Measurements from ENCODE around the gene D2HGDH.
"Not testable (repeated sequence)": the region's sequence is repeated elsewhere in the genome, so short reads cannot be mapped to it uniquely, and the experiment has no call there.

D2HGDH gene

GRCh38 chr2:241755166-241755565 lies 20.7 kb downstream of the D2HGDH start:
- H3K27me3 ChIP-seq (replicated peaks; ENCODE audit: control insufficient read depth, insufficient read depth, low read length): no peaks in the 10 kb centered on the region
- no peak for DNase-seq (ENCODE audit: extremely low read depth, insufficient read length)
- H3K4me3 ChIP-seq (replicated peaks; ENCODE audit: low read depth, low read length): no peak overlapping the region
- H3K36me3 ChIP-seq (ENCODE audit: control insufficient read depth, insufficient read depth, low read length): peaks cover 5% of the 10 kb centered on the region
- no peak for TF ChIP-seq CTCF (IDR thresholded peaks at IDR 0.05; ENCODE audit: insufficient read depth, low read length, poor library complexity, severe bottlenecking)

- TF ChIP-seq CTCF (IDR thresholded peaks at IDR 0.05; ENCODE audit: insufficient read depth, low read length, poor library complexity, severe bottlenecking): no peak
- no peak for DNase-seq (ENCODE audit: extremely low read depth, insufficient read length)
- Histone ChIP-seq H3K4me3 (replicated peaks; ENCODE audit: low read depth, low read length) (no peak overlapping the region), H3K36me3 (ENCODE audit: control insufficient read depth, insufficient read depth, low read length) (peaks cover 5% of the 10 kb centered on the region), H3K27me3 (replicated peaks; ENCODE audit: control insufficient read depth, insufficient read depth, low read length) (no peaks in the 10 kb centered on the region)
Measured at GRCh38 chr2:241755777-241756176, 21.3 kb downstream of the D2HGDH start.

GRCh38 chr2:241759067-241759807 lies 24.8 kb downstream of the D2HGDH start:
- no peak for DNase-seq (ENCODE audit: extremely low read depth, insufficient read length)
- no peaks in the 10 kb centered on the region; the same call in none of the 2 replicates for H3K36me3 ChIP-seq (ENCODE audit: control insufficient read depth, insufficient read depth, low read length)
- no peaks in the 10 kb centered on the region for H3K27me3 ChIP-seq (replicated peaks; ENCODE audit: control insufficient read depth, insufficient read depth, low read length)
- H3K4me3 ChIP-seq (replicated peaks; ENCODE audit: low read depth, low read length): no peak overlapping the region
- no peak for TF ChIP-seq CTCF (IDR thresholded peaks at IDR 0.05; ENCODE audit: insufficient read depth, low read length, poor library complexity, severe bottlenecking)

GRCh38 chr2:241759893-241760292 lies 25.5 kb downstream of the D2HGDH start:
- not testable (repeated sequence) for H3K36me3 ChIP-seq (ENCODE audit: control insufficient read depth, insufficient read depth, low read length); DNase-seq (ENCODE audit: extremely low read depth, insufficient read length); H3K27me3 ChIP-seq (replicated peaks; ENCODE audit: control insufficient read depth, insufficient read depth, low read length); H3K4me3 ChIP-seq (replicated peaks; ENCODE audit: low read depth, low read length)

GRCh38 chr2:241760301-241760771 lies 25.9 kb downstream of the D2HGDH start:
- DNase-seq (ENCODE audit: extremely low read depth, insufficient read length): no peak
- Histone ChIP-seq H3K27me3 (replicated peaks; ENCODE audit: control insufficient read depth, insufficient read depth, low read length) (no peaks in the 10 kb centered on the region), H3K36me3 (ENCODE audit: control insufficient read depth, insufficient read depth, low read length) (no peaks in the 10 kb centered on the region; the same call in none of the 2 replicates), H3K4me3 (replicated peaks; ENCODE audit: low read depth, low read length) (no peak overlapping the region)
- no peak for TF ChIP-seq CTCF (IDR thresholded peaks at IDR 0.05; ENCODE audit: insufficient read depth, low read length, poor library complexity, severe bottlenecking)

GRCh38 chr2:241762321-241762932 lies 28.0 kb downstream of the D2HGDH start:
- Histone ChIP-seq H3K4me3 (replicated peaks; ENCODE audit: low read depth, low read length) (no peak overlapping the region), H3K27me3 (replicated peaks; ENCODE audit: control insufficient read depth, insufficient read depth, low read length) (no peaks in the 10 kb centered on the region), H3K36me3 (ENCODE audit: control insufficient read depth, insufficient read depth, low read length) (no peaks in the 10 kb centered on the region; the same call in 1 of the 2 replicates)
- DNase-seq (ENCODE audit: extremely low read depth, insufficient read length): no peak
- no peak for TF ChIP-seq CTCF (IDR thresholded peaks at IDR 0.05; ENCODE audit: insufficient read depth, low read length, poor library complexity, severe bottlenecking)
